Measurements from ENCODE around the gene FRY. TPM values are rescaled to one million over a fixed set of nuclear protein-coding genes. Genes with fewer than 3 reads are reported as not detected.
"Not testable (repeated sequence)": the region's sequence is repeated elsewhere in the genome, so short reads cannot be mapped to it uniquely, and the experiment has no call there.

FRY gene
- polyA plus RNA-seq, 3 donors from 2014 or later = 1.4 to 2.8 (median 1.4) TPM

DNA sequence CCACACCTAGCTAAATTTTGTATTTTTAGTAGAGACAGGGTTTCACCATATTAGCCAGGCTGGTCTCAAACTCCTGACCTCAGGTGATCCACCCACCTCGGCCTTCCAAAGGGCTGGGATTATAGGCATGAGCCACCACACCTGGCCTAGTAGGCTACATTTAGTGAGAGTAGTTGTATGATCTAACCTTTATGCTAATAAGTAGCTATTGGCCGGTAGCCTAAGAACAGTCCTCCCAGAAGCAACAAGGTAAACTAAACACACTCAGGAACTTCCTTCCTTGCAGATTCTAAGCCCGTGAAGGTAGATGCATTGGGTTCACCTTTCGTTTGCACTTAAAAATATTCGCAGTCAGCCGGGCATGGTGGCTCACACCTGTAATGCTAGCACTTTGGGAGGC is 25.8 kb downstream of the FRY start:
- not testable (repeated sequence) for DNase-seq; H3K4me3 Mint-ChIP-seq; H3K27me3 Mint-ChIP-seq (ENCODE audit: low read depth in 3 of 3); H3K4me1 Mint-ChIP-seq; H3K9me3 Mint-ChIP-seq; H3K27ac Mint-ChIP-seq; H3K36me3 Mint-ChIP-seq

DNA sequence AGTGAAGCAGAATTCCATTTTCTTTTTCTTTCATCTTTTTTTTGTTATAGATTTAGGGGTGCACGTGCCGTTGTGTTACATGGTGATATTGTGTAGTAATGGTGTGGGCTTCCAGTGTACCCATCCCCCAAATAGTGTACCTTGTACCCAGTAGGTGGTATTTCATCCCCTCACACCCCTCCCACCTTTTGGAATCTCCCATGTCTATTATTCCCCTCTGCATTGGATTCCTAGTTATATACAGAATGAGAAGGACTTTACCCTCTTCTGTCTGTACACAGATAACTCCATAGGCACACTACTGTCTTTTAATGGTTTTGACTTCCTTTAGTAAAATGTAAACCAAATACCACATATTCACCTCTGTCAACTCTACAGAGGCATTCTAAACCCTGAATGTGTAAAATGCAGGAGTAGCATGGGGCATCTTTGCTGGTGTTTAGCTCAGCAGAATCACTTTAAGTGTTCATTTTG is 28.0 kb downstream of the FRY start:
- Mint-ChIP-seq H3K36me3 (no peaks in the 10 kb centered on the region), H3K4me1 (no peaks in the 10 kb centered on the region), H3K4me3 (no peak overlapping the region), H3K27ac (no peak overlapping the region), H3K27me3 (ENCODE audit: low read depth in 3 of 3) (no peaks in the 10 kb centered on the region), H3K9me3 (no peaks in the 10 kb centered on the region)
- no peak for DNase-seq

DNA sequence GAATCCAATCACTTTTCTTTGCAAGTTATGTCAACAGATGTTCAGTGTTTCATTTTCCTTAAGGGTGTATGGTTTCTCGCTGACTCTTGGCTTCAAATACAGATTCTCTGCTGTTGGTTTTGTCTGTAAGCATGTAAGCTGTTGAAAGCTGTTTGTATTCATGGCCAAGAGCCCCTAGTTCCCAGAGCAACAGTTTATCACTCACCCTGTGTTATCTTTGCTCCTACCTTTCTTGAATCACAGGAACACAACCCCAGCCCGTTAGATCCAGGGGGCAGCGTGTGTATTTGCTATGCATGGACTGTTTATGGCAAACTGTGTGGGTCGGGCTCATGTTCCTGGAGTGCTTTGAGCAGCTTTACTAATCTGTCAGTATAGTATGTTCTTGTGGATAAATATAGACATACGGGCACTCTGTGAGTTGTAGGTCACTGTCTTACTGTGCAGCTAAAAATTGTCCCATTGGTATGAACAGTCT is 28.9 kb downstream of the FRY start:
- H3K27me3 Mint-ChIP-seq (ENCODE audit: low read depth in 3 of 3) = no peaks in the 10 kb centered on the region
- H3K36me3 Mint-ChIP-seq = no peaks in the 10 kb centered on the region
- no peak overlapping the region for H3K4me3 Mint-ChIP-seq
- H3K4me1 Mint-ChIP-seq = no peaks in the 10 kb centered on the region
- H3K9me3 Mint-ChIP-seq = no peaks in the 10 kb centered on the region
- no peak overlapping the region for H3K27ac Mint-ChIP-seq
- DNase-seq = no peak

DNA sequence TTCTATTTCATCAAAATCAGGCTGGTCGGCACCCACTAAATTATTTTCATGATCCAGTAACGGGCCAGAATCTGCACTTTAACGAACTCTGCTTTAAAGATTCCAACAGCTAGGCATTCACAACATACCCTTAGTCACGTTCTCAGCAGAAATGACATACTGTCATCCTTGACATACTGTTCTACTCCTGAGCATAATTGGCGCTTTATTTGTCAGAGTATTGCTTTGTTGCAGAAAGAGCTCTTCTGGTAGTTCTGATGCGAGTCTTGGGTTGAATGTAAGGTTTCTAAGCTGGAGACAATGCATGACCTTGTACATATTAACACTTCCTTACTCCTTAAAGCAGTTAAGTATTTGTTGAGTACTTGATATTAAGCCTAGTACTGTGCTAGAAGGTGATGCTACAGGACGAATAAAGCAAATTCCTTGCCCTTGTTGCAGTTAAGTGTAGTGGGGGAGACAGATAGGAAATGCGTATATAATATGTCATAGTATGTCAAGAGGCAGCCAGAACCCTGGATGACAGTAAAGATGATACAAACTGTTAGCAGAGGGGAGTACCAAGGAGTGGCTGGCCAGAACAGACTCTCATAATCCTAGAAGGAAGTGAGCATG is 32.2 kb downstream of the FRY start:
- Mint-ChIP-seq H3K4me3 (no peak overlapping the region), H3K4me1 (no peaks in the 10 kb centered on the region), H3K36me3 (peaks cover 0 to 3% (median 0%) of the 10 kb centered on the region in 3 donors), H3K9me3 (no peaks in the 10 kb centered on the region), H3K27me3 (ENCODE audit: low read depth in 3 of 3) (no peaks in the 10 kb centered on the region), H3K27ac (no peak overlapping the region)
- DNase-seq = no peak

DNA sequence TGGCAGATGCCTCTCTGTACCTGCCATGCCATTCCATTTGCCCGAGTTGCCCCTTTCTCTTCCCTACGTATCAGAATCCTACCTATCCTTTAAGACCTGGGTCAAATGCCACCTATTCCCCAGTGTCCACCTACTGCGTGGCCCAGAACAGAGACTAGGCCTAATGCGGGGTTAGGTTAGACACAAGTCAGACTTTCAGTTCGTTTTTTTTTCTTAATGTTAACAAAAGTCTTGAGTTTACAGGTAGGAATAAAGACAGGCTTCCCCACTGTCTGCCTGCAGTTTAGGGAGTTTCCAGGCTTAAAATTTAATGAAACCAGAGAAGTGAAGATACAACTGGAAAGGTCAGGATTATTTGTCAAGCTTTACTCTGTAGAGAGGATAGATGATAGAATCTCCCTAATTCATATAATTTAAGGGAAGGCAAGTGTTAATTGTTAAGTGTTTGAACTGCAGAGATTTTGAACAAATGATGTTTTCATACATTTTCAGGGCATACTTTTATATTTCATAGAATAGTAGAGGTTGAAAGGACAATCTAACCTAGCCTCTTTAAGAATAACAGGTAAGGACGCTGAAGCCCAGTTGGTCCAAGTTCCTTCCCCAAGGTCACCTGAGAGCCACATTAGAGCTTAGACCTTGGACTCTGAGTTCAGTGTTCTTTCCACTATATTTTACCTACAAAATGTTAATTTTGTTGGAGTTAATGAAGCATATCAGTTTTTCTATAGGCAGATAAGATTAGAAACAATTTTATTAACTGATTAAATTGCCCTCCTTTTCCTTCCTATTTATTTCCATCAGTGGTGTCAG is 35.8 kb downstream of the FRY start:
- Mint-ChIP-seq H3K27me3 (ENCODE audit: low read depth in 3 of 3) (peaks cover 0 to 1% (median 0%) of the 10 kb centered on the region in 3 donors), H3K9me3 (peaks cover 0 to 3% (median 0%) of the 10 kb centered on the region in 6 donors), H3K4me1 (no peaks in the 10 kb centered on the region), H3K4me3 (no peak overlapping the region), H3K36me3 (peaks cover 0 to 5% (median 3%) of the 10 kb centered on the region in 3 donors), H3K27ac (no peak overlapping the region)
- DNase-seq = no peak

DNA sequence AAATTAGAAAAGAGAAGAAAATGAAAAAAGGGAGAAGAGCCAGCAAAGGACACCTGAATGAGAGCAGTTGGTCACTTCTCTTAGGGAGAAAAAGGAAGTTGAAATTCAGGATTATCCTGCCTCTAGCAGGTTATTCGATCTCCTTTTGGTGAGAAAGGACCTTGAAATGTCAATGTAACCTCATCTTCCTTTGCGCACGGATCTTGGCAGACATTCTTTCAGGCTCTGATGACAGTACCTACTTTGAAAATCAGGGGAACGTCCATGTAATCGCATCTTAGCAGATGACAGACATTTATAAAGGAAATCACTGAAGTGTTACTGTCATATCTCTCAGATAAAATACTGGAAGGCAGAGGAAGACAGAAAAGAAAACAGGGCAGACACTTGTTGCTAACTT is 36.7 kb downstream of the FRY start:
- no peak for DNase-seq
- Mint-ChIP-seq H3K36me3 (peaks cover 0 to 5% (median 3%) of the 10 kb centered on the region in 3 donors), H3K4me1 (no peaks in the 10 kb centered on the region), H3K27ac (no peak overlapping the region), H3K4me3 (no peak overlapping the region), H3K9me3 (peaks cover 0 to 3% (median 0%) of the 10 kb centered on the region in 6 donors), H3K27me3 (ENCODE audit: low read depth in 3 of 3) (peaks cover 0 to 1% (median 0%) of the 10 kb centered on the region in 3 donors)

DNA sequence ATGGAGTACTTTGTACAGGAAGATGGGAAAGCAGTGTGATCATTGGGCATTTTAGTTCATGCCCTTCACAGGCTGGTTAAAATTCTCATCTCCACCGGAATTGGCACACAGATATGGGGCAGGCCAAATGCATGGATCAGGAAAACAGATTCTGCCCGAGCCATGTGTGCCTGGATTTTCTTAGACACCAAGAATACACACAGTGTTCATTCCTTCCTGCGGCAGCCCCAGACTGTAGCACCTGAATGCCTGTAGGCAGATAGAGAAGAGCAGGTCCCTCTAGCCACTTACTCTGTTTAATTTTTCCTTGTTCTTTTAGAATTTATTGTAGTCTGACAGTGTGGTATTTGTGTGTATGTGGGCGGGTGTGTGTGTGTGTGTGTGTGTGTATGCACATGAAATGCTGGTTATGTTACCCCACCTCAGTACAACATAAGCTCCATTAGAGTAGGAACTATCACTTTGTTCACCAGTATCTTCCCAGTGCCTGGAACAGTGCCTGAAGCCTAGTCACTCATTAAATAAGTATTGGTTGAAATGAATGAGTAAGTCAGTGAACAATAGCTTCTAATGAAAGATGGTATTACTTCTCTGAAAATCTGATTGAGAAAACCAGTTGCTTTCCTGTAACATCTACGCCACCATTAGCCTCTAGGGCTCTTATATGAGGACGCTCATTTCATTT is 41.7 kb downstream of the FRY start:
- H3K36me3 Mint-ChIP-seq = peaks cover 0 to 5% (median 3%) of the 10 kb centered on the region in 3 donors
- no peak overlapping the region for H3K4me3 Mint-ChIP-seq
- H3K9me3 Mint-ChIP-seq = peaks cover 0 to 3% (median 0%) of the 10 kb centered on the region in 6 donors
- no peaks in the 10 kb centered on the region for H3K4me1 Mint-ChIP-seq
- no peak for DNase-seq
- peaks cover 0 to 2% (median 1%) of the 10 kb centered on the region in 3 donors for H3K27me3 Mint-ChIP-seq (ENCODE audit: low read depth in 3 of 3)
- no peak overlapping the region for H3K27ac Mint-ChIP-seq

DNA sequence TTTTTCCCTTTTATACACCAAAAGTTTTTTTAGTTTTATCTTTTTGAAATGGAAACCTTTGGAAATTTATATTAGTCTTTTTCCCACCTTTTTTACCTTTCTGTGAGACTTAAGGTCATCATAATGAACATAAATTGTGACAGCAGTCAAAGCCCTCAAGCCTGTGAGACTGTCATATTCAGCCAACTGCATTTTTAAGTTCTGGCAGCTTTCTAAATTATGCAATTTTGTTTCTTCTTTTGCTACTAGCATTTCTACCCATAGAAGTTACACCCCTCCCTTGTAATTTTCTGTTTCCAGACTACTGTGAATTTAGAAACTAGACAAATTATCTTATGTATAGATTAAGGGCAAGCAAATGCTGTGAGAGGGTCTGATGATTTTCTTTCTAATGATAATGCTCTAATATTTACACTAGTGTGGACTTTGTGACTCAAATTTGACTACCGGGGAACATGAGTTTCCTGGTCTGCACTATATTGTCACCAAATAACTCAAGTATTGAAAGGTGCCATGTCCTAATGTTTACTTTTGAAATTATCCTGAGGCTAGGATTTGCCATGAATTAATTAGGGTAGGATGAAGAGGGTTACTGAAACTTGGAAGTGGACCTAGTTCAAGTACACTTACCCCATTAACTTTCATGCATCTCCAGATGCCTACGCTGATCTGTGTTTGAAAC is 43.7 kb downstream of the FRY start:
- H3K36me3 Mint-ChIP-seq = peaks cover 3 to 7% (median 6%) of the 10 kb centered on the region in 3 donors
- H3K27ac Mint-ChIP-seq = no peak overlapping the region
- peaks cover 0 to under 1% (median 0%) of the 10 kb centered on the region in 6 donors for H3K9me3 Mint-ChIP-seq
- H3K27me3 Mint-ChIP-seq (ENCODE audit: low read depth in 3 of 3) = peaks cover 0 to 2% (median 1%) of the 10 kb centered on the region in 3 donors
- H3K4me3 Mint-ChIP-seq = no peak overlapping the region
- no peak for DNase-seq
- no peaks in the 10 kb centered on the region for H3K4me1 Mint-ChIP-seq

DNA sequence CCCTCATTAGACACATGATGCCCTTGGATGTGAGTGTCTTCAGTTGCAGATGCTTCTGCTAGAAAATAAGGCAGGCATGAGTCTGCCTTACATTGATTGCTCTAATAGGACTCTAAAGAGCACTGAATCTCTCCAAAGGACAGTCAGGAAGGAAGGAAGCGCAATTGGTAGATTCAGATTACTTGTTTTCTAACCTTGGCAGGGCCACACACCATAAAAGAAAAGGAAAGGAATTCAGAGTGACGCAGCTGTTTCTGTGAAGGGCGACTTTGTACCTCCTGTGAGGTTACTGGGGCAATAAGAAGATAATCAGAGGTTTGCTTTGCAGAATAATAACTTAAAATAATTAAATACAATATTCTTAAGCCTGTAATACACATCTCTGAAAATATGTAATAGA is 48.0 kb downstream of the FRY start:
- Mint-ChIP-seq H3K4me3 (no peak overlapping the region), H3K4me1 (no peaks in the 10 kb centered on the region), H3K36me3 (peaks cover 0 to 12% (median 8%) of the 10 kb centered on the region in 3 donors), H3K27me3 (ENCODE audit: low read depth in 3 of 3) (no peaks in the 10 kb centered on the region), H3K27ac (peak overlapping the region in 1 of 6 donors; percentile 51), H3K9me3 (no peaks in the 10 kb centered on the region)
- DNase-seq = no peak

DNA sequence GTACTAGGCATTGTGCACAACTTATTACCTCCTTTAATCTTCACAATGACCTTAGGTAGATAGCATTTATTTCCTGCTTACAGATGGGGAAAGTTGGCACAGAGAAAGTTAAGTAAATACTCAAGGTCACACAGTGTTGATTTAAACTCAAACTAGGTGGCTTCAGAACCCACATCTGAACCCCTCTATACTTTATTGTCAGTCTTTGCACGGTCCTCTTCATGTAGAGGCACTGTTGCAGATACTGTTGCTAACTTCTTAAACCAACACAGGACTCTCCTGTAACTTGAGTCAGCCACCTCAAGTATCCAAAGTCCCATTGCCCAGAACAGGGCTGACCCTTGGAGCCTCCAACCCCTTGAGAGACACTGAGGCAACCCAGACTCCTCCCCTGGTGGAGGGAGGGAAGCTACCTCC is 48.8 kb downstream of the FRY start:
- DNase-seq = no peak
- Mint-ChIP-seq H3K4me1 (no peaks in the 10 kb centered on the region), H3K9me3 (no peaks in the 10 kb centered on the region), H3K4me3 (no peak overlapping the region), H3K27ac (no peak overlapping the region), H3K27me3 (ENCODE audit: low read depth in 3 of 3) (no peaks in the 10 kb centered on the region), H3K36me3 (peaks cover 2 to 15% (median 8%) of the 10 kb centered on the region in 3 donors)

DNA sequence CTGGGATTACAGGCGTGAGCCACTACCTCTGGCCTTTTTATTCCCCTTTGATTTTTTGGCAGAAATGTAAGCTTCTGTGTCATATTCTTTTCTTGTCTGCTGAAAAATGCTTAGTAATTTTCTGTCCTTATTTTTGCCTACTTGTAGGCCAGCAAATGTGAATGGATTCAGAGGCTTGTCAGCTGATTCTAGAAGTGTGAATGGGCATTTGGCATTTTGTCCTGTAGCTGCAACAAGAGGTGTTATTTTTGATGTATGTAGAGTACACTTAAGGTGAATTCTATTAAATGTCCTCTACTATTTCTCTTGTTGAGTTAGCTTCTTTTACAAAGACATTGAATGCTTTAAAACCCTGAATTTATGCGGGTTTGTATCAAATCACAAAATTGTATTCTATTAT is 50.0 kb downstream of the FRY start:
- Mint-ChIP-seq H3K36me3 (peaks cover 2 to 19% (median 10%) of the 10 kb centered on the region in 3 donors), H3K4me1 (no peaks in the 10 kb centered on the region), H3K4me3 (no peak overlapping the region), H3K27ac (no peak overlapping the region), H3K27me3 (ENCODE audit: low read depth in 3 of 3) (no peaks in the 10 kb centered on the region), H3K9me3 (no peaks in the 10 kb centered on the region)
- no peak for DNase-seq

DNA sequence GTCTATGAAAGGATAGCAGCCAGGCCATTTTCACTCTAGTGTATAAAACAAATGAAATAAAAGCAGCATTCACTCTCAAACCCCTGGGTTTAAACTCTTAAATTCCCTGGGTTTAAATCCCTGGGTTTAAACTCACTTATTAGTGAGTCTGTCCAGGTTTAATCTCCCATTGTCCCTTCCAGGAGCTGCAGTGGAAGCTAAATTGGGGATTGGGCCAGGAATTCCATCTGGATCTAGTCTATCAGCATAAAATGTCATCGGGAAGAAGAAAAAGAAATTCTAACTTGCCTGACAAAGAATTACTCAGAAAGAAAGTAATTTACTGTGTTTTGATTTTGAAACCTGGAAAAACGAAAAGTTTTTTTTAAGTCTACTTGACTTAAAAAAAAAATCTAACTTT is 54.8 kb downstream of the FRY start:
- peaks cover 0 to 1% (median 0%) of the 10 kb centered on the region in 6 donors for H3K9me3 Mint-ChIP-seq
- no peak for DNase-seq
- H3K36me3 Mint-ChIP-seq = peaks cover 8 to 18% (median 17%) of the 10 kb centered on the region in 3 donors
- H3K4me3 Mint-ChIP-seq = no peak overlapping the region
- no peaks in the 10 kb centered on the region for H3K27me3 Mint-ChIP-seq (ENCODE audit: low read depth in 3 of 3)
- peaks cover 1 to 8% of the 10 kb centered on the region in 2 donors for H3K4me1 Mint-ChIP-seq
- H3K27ac Mint-ChIP-seq = no peak overlapping the region

DNA sequence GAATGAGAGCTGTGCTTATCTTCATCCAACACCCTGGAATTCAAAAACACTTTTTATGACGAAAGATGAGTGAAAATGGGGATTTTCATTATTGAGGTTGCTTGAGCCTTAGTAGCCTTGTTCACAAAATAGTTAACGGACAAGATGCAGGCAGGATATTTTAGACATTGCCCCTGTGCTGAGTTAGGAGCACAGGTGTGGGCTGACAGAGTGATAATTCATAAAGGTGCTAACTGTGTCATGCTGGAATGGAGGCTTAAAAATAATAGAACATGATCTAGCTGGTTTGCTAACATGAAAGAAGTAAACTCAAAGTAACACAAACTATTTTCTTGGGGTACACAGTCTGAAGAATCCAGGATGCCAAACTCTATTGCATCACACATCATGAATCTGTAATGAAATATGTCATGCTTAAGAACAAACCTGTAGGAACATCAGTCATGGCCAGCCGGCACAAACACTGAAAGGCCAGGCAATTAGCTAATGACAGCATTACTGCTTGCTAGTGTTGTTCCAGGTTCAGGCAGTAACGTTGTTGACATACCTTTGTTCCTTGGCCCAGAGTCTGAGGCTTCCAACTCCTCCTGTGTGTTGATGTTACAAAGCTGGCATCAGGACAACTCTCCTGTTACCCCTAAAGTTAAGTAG is 55.3 kb downstream of the FRY start:
- Mint-ChIP-seq H3K9me3 (peaks cover 0 to 1% (median 0%) of the 10 kb centered on the region in 6 donors), H3K36me3 (peaks cover 8 to 18% (median 17%) of the 10 kb centered on the region in 3 donors), H3K27me3 (ENCODE audit: low read depth in 3 of 3) (no peaks in the 10 kb centered on the region), H3K27ac (no peak overlapping the region), H3K4me1 (peaks cover 1 to 8% of the 10 kb centered on the region in 2 donors), H3K4me3 (no peak overlapping the region)
- no peak for DNase-seq

All from immature natural killer cell (primary cell).